Right lobe of liver (tissue), 6 donors: ENCODE measurements around the gene CIC. TPM values are rescaled to one million over a fixed set of nuclear protein-coding genes. Genes with fewer than 3 reads are reported as not detected.
"Not testable (repeated sequence)": the region's sequence is repeated elsewhere in the genome, so short reads cannot be mapped to it uniquely, and the experiment has no call there.

Experiments used
- ATAC-seq, 4 donors: fragments of 200-7000 bp; cut with Tn5 transposase; one replicate each; pipeline ENCODE4 v1.9.1; 2020; ENCODE audit warnings: mild to moderate bottlenecking in 4 of 4, moderate library complexity in 4 of 4
- DNase-seq, 3 donors: peaks; one replicate each; pipeline ENCODE4 v3.0.0-alpha.2; 2020
- H3K27ac ChIP-seq, 3 donors: fragments of 200-600 bp; one replicate each; pipeline ENCODE4 v1.8.0; 2022
- H3K27me3 ChIP-seq, 2 donors: fragments of 200-600 bp; one replicate each; pipeline ENCODE4 v1.8.0; 2022
- H3K36me3 ChIP-seq, 4 donors: fragments of 200-600 bp; sonication (generic) in 1 of 4; one replicate each; pipeline versions ENCODE4 v1.5.1 to v1.8.0; 2017 to 2022; ENCODE audit warnings: control low read depth in 1 of 4
- H3K4me1 ChIP-seq, 4 donors: fragments of 200-600 bp; sonication (generic) in 1 of 4; one replicate each; pipeline versions ENCODE4 v1.5.1 to v1.8.0; 2017 to 2022; ENCODE audit warnings: control low read depth in 1 of 4
- H3K4me3 ChIP-seq, 3 donors: fragments of 200-600 bp; one replicate each; pipeline ENCODE4 v1.8.0; 2022
- H3K9me3 ChIP-seq, 4 donors: fragments of 200-600 bp; sonication (generic) in 1 of 4; one replicate each; pipeline versions ENCODE4 v1.5.1 to v1.8.0; 2017 to 2022; ENCODE audit warnings: control low read depth in 1 of 4
- CTCF ChIP-seq, 4 donors: fragments of 200-600 bp in 3 of 4; fragments of 450-650 bp in 1 of 4; IDR thresholded peaks; one replicate each; pipeline versions ENCODE4 v1.5.1 to v1.8.0; 2016 to 2022; ENCODE audit warnings: antibody characterized with exemption in 4 of 4, mild to moderate bottlenecking in 2 of 4
- POLR2A ChIP-seq: fragments of 450-650 bp; IDR thresholded peaks from one replicate; pipeline ENCODE4 v1.6.1; 2017; ENCODE audit warnings: antibody characterized with exemption, mild to moderate bottlenecking
- WGBS: methylation state at CpG from one replicate; pipeline ENCODE4 v1.1.6; 2018; ENCODE audit warnings: low coverage, low lambda C conversion rate; ENCODE audit not compliant: insufficient coverage; ENCODE audit errors: missing lambda C conversion rate; 5-methylcytosine and 5-hydroxymethylcytosine counted together
- intact Hi-C, 2 donors: fragments of 100-400 bp; cut with DNase I; formaldehyde crosslinking; loops; one replicate each; pipeline versions ENCODE4 v1.11.2 to v1.14.1; 2022
- total RNA-seq, 6 experiments: library from RNA; depleted of rRNA in 2 of 6; stranded (reverse); fragments of >200 nt in 2 of 6; fragmentation: NEBNext Ultra II Directional in 3 of 6; extraction: Animal tissue kit (Norgen Biotek cat#: 25700) in 3 of 6; gene quantifications; one replicate each; pipeline versions ENCODE4 v1.1.0 to v1.2.4, GENCODE V29; 2016 to 2023
- donor health status: DM: no; HTN: yes; CAD: no.
- donor health status: DM: no; HTN: no; CAD: no.
- donor health status: DM: no; HTN: no; CAD: no.
- donor health status: DM: no; HTN: yes; CAD: no.
- donor health status: DM: no; HTN: yes; CAD: no.

The CIC gene
- total RNA-seq, 6 experiments from 2014 or later = 19.9 to 53.6 (median 35.2) TPM

DNA sequence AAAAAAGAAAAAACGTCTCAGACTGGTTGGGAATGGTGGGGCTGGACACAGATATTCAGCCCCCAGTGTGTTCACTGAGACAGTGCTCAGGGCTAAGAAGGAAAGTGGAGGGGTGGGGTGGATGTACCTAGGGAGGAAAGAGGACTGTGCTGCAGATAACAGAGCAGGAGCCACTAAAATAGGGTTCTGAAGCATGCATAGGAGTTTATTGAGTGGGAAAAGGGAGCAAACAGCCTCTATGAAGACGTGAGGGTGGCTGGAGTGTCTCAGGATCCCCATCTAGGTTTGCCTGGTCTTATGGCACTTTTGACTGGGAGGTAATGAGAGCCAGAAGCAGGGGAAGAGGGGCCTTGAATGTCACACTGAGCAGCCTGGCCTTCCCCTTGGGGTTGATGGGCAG, 59.8 kb downstream of the CIC start:
- no peaks in the 10 kb centered on the region for H3K9me3 ChIP-seq
- 80% methylated on average over 2 of the region's 2 CpGs for WGBS
- TF ChIP-seq CTCF (IDR thresholded peaks at IDR 0.05) (no peak), POLR2A (no peak)
- no peak overlapping the region for H3K4me3 ChIP-seq
- peaks cover 0 to 11% (median 0%) of the 10 kb centered on the region in 4 donors for H3K4me1 ChIP-seq
- ATAC-seq (no peak), DNase-seq (no peak)
- H3K36me3 ChIP-seq = no peaks in the 10 kb centered on the region
- H3K27me3 ChIP-seq = no peaks in the 10 kb centered on the region
- intact Hi-C loops = loop anchor here in 1 of 2 donors (10.0 kb wide), 1 partner anchor 194 kb away; the partner anchor contains the start of gene POU2F2
- H3K27ac ChIP-seq = no peak overlapping the region

- TF ChIP-seq CTCF (IDR thresholded peaks at IDR 0.05) (no peak), POLR2A (no peak)
- intact Hi-C loops = no loop called here
- Histone ChIP-seq H3K36me3 (no peaks in the 10 kb centered on the region), H3K9me3 (no peaks in the 10 kb centered on the region), H3K4me1 (peaks cover 0 to 6% (median 0%) of the 10 kb centered on the region in 4 donors), H3K4me3 (no peak overlapping the region), H3K27me3 (no peaks in the 10 kb centered on the region), H3K27ac (no peak overlapping the region)
- WGBS = 60% methylated on average over 2 of the region's 2 CpGs
- DNase-seq (no peak), ATAC-seq (no peak)
Measured at GRCh38 chr19:42330241-42330711, 61.2 kb downstream of the CIC start.

DNA sequence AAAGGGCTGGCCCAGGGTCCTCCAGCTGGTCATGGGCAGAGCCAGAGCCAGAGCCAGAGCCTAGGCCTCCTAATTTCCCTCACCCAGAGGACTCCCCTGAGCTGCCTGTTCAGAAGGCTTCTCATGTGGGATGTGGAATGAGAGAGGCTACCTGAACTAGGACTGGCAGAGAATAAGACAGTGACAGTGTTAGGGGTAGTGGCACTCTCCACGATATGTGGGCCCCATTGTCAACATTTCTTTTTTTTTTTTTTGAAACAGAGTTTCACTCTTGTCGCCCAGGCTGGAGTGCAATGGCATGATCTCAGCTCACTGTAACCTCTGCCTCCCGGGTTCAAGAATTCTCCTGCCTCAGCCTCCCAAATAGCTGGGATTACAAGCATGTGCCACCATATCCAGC, 62.3 kb downstream of the CIC start:
- DNase-seq, intact Hi-C loops, ATAC-seq: not testable (repeated sequence)

DNA sequence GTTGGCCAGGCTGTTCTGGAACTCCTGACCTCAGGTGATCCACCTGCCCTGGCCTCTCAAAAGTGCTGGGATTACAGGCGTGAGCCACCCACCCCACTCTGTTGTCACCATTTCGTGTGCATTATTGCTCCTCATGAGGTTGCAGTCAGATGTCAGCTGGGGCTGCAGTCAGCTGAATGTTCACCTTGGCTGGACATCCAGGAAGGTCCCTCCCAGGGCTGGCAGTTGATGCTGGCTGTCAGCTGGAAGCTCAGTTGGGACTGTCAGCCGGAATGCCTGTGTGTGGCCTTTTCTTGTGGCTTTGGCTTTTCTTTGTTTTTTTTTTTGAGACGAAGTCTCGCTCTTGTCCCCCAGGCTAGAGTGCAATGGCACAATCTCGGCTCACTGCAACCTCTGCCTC, 63.0 kb downstream of the CIC start:
- no peaks in the 10 kb centered on the region for H3K27me3 ChIP-seq
- no peak overlapping the region for H3K27ac ChIP-seq
- ATAC-seq = no peak
- intact Hi-C loops = no loop called here
- H3K4me3 ChIP-seq = no peak overlapping the region
- TF ChIP-seq POLR2A (no peak), CTCF (IDR thresholded peaks at IDR 0.05) (no peak)
- no peaks in the 10 kb centered on the region for H3K36me3 ChIP-seq
- no peaks in the 10 kb centered on the region for H3K4me1 ChIP-seq
- no peak for DNase-seq
- WGBS = 73% methylated on average over 3 of the region's 6 CpGs
- no peaks in the 10 kb centered on the region for H3K9me3 ChIP-seq

More for the DNA sequence above, 62.3 kb downstream of the CIC start:
- H3K9me3 ChIP-seq, H3K4me1 ChIP-seq, H3K36me3 ChIP-seq, H3K27ac ChIP-seq, H3K27me3 ChIP-seq, H3K4me3 ChIP-seq: not testable (repeated sequence)
- no CpG with 5 or more reads among the region's 3 CpGs for WGBS

DNA sequence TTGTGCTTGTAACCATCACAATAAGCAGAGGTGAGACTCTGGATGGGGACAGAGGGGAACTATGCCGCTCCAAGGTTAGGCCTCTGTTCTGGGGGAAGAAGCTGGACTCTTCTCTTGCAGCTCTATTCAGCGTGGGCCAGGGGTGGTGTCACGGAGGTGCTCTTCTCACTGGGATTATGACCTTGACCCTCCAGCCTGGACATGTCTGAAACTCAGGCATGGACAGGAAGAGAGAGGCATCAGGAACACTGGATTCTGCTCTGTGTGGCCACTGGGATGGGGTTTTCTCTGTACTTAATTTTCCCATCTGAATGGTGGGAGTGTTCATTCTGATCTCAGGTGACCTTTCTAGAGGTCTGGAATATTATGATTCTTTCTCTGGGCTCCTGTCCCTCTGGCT, 64.0 kb downstream of the CIC start:
- Histone ChIP-seq H3K27me3 (no peaks in the 10 kb centered on the region), H3K9me3 (no peaks in the 10 kb centered on the region), H3K36me3 (no peaks in the 10 kb centered on the region), H3K4me3 (no peak overlapping the region), H3K4me1 (no peaks in the 10 kb centered on the region), H3K27ac (no peak overlapping the region)
- ATAC-seq (no peak), DNase-seq (no peak)
- intact Hi-C loops = no loop called here
- WGBS = no CpG with 5 or more reads among the region's 3 CpGs
- no peak for TF ChIP-seq CTCF (IDR thresholded peaks at IDR 0.05)
- TF ChIP-seq POLR2A = no peak
